C4-2B (cell line): ENCODE data around the gene RHOH.

Experiments
- ZFX ChIP-seq: fragments of 450-650 bp; IDR thresholded peaks from 2 replicates; pipeline ENCODE4 v1.6.1; 2017
- TF ChIP-seq, protein P1 (sequence below): fragments of 450-650 bp; conservative IDR thresholded peaks from 2 replicates; pipeline ENCODE4 v1.5.1; 2017; ENCODE audit warnings: mild to moderate bottlenecking

DNA sequence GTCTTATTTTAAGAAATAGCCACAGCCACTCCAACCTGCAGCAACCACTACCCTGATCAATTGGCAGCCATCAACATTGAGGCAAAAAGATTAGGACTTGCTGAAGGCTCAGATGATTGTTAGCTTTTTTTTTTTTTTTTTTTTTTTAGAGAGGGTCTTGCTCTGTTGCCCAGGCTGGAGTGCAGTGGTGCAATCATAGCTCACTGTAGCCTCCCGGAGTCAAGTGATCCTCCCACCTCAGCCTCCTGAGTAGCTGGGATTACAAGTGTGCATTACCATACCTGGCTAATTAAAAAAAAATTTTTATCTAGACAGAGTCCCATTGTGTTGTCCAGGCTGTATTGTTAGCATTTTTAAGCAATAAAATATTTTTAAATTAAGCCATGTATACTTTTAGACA lies 26.5 kb downstream of the RHOH start:
- TF ChIP-seq, protein P1, sequence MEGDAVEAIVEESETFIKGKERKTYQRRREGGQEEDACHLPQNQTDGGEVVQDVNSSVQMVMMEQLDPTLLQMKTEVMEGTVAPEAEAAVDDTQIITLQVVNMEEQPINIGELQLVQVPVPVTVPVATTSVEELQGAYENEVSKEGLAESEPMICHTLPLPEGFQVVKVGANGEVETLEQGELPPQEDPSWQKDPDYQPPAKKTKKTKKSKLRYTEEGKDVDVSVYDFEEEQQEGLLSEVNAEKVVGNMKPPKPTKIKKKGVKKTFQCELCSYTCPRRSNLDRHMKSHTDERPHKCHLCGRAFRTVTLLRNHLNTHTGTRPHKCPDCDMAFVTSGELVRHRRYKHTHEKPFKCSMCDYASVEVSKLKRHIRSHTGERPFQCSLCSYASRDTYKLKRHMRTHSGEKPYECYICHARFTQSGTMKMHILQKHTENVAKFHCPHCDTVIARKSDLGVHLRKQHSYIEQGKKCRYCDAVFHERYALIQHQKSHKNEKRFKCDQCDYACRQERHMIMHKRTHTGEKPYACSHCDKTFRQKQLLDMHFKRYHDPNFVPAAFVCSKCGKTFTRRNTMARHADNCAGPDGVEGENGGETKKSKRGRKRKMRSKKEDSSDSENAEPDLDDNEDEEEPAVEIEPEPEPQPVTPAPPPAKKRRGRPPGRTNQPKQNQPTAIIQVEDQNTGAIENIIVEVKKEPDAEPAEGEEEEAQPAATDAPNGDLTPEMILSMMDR = no peak
- TF ChIP-seq ZFX = no peak
